ENCODE results near the gene ZBTB4. TPM values are rescaled to one million over a fixed set of nuclear protein-coding genes. Genes with fewer than 3 reads are reported as not detected.

The ZBTB4 gene, protein sequence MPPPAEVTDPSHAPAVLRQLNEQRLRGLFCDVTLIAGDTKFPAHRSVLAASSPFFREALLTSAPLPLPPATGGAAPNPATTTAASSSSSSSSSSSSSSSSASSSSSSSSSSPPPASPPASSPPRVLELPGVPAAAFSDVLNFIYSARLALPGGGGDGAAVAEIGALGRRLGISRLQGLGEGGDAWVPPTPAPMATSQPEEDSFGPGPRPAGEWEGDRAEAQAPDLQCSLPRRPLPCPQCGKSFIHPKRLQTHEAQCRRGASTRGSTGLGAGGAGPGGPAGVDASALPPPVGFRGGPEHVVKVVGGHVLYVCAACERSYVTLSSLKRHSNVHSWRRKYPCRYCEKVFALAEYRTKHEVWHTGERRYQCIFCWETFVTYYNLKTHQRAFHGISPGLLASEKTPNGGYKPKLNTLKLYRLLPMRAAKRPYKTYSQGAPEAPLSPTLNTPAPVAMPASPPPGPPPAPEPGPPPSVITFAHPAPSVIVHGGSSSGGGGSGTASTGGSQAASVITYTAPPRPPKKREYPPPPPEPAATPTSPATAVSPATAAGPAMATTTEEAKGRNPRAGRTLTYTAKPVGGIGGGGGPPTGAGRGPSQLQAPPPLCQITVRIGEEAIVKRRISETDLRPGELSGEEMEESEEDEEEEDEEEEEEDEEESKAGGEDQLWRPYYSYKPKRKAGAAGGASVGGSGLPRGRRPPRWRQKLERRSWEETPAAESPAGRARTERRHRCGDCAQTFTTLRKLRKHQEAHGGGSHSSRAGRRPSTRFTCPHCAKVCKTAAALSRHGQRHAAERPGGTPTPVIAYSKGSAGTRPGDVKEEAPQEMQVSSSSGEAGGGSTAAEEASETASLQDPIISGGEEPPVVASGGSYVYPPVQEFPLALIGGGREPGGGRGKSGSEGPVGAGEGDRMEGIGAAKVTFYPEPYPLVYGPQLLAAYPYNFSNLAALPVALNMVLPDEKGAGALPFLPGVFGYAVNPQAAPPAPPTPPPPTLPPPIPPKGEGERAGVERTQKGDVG
- 7.9 TPM for polyA plus RNA-seq (2012; ENCODE audit: insufficient read depth, insufficient read length, low read depth)

DNA sequence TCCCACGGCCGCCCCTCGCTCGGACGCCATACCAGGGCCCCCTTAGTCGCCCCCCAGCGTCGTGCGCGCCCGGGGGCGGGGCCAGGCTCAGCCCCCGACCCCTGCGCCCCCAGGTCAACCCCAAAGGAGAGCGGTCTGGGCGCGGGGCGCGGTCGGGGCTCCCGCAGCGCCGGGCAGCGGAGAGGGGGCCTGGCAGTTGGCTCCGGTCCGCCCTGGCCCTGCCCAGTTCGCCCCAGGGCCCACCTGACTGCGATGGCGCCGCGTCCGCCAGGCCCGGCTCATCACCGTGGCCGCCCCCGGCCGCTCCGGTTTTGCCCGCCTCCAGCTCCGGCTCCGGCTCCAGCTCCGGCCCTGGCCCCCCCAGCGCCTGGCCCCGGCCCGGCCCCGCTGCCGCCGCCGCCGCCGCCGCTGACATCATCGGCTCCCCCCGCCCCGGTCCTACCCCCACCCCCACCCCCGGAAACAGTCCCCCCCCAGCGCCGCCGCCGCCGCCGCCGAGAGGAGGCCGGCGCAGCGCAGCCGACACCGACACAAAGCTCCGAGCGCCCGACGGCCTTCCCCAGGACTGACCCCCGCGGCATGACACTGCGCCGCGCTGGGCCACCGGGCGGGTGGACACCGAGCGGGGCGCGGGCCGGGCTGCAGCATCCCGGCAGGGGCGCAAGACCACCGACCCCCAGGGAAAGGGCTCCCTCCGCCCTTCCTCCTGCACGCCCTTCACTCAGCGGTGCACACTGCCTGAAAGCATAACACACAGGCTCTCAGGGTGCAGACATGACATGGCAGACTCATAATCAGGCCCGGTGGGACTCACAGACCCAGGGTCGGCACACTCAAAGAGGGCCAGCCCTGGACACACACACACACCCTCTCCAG lies at the start of gene ZBTB4:
Gene ZBTB4, minus strand, starts transcription at position 419 of the 876 bp plus-strand sequence. CDS start 12,830 bp downstream, outside the sequence.
- H3K4me1 ChIP-seq, result no peaks in the 10 kb centered on the region
- H3K36me3 ChIP-seq, result no peaks in the 10 kb centered on the region
- no peaks in the 10 kb centered on the region for H3K27me3 ChIP-seq
- peak; percentile 44 for DNase-seq
- TF ChIP-seq, protein P1, sequence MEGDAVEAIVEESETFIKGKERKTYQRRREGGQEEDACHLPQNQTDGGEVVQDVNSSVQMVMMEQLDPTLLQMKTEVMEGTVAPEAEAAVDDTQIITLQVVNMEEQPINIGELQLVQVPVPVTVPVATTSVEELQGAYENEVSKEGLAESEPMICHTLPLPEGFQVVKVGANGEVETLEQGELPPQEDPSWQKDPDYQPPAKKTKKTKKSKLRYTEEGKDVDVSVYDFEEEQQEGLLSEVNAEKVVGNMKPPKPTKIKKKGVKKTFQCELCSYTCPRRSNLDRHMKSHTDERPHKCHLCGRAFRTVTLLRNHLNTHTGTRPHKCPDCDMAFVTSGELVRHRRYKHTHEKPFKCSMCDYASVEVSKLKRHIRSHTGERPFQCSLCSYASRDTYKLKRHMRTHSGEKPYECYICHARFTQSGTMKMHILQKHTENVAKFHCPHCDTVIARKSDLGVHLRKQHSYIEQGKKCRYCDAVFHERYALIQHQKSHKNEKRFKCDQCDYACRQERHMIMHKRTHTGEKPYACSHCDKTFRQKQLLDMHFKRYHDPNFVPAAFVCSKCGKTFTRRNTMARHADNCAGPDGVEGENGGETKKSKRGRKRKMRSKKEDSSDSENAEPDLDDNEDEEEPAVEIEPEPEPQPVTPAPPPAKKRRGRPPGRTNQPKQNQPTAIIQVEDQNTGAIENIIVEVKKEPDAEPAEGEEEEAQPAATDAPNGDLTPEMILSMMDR (IDR thresholded peaks at IDR 0.05; ENCODE audit: low read depth, low read length), result no peak
- H3K9me3 ChIP-seq, result no peaks in the 10 kb centered on the region
- peak within 1 kb of the TSS; percentile 63 for H3K4me3 ChIP-seq (ENCODE audit: low read depth, low read length)

DNA sequence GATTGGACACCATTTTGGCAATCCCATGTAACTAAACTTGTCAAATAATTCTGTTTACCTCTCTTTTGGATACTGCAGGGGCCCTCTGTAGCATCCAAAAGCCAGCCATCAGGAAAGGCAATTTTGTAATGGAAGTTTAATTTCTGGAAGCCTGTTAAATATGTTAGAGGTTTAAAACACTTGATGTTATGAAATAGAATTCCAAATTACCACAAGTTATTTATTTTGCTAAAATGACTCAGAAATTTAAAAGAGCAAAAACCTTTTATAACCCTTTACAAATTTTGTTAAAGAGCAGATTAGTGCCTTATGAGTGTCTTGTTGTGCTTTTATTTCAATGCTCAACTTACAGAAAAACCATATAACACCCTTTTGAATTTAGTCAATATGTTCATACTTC lies 49.4 kb upstream of the ZBTB4 start:
- Histone ChIP-seq H3K36me3 (no peaks in the 10 kb centered on the region), H3K27me3 (no peaks in the 10 kb centered on the region), H3K4me1 (no peaks in the 10 kb centered on the region), H3K9me3 (no peaks in the 10 kb centered on the region), H3K4me3 (ENCODE audit: low read depth, low read length) (no peak overlapping the region)
- DNase-seq, result no peak
- TF ChIP-seq, protein P1 (IDR thresholded peaks at IDR 0.05; ENCODE audit: low read depth, low read length), result no peak

DNA sequence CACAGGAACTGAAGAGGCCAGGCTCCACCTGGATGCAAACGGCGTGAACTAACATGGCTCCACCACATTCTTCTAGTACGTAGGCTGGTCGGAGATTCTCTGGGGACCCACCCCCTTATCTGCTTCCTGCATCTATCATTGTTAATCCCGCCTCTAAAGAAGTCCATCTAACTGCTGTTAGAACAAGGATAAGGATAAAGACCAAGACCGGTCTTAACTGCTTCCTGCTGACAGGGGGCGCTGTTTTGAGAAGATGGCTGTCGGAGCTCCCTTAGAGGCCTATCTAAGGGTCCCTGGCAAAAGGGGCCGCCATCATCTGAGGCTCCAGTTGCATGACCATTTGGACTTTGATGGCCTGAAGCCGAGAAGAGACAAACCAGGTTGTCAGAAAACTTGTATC lies 43.6 kb upstream of the ZBTB4 start:
- TF ChIP-seq, protein P1 (IDR thresholded peaks at IDR 0.05; ENCODE audit: low read depth, low read length), result peak; percentile 22; the same call in 1 of the 2 replicates
- no peaks in the 10 kb centered on the region for H3K27me3 ChIP-seq
- H3K4me1 ChIP-seq, result no peaks in the 10 kb centered on the region
- no peak for DNase-seq
- H3K36me3 ChIP-seq, result no peaks in the 10 kb centered on the region
- no peaks in the 10 kb centered on the region for H3K9me3 ChIP-seq
- no peak overlapping the region for H3K4me3 ChIP-seq (ENCODE audit: low read depth, low read length)

DNA sequence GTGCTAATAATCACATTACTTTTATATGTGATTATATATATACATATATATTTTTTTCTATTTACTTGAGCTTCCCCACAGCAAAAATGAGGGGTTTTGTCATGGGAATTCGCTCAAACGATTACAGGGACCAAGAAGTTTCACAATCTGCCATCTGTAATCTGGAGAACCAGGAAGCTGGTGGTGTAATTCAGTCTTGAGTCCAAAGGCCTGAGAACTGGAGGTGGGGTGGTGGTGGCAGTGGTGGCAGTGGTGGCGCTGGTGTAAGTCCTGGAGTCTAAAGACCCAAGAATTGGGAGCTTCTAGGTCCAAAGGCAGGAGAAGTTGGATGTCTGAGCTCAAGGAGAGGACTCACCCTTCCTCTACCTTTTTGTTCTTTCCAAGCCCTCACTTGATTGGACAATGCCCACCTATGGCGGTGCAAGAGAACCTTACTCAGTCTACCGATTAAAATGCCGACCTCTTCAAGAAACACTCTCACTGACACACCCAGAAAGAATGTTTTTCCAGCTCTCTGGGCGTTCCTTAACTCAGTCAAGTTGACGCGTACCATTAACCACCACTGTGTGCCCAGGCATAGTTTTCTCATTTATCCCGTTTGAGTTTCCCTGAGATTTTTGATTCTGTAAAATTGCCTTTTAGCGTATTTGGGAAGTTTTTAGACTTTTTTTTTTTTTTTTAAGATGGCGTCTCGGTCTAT lies 36.6 kb upstream of the ZBTB4 start:
- H3K36me3 ChIP-seq, result peaks cover 2% of the 10 kb centered on the region
- DNase-seq, result no peak
- H3K27me3 ChIP-seq, result no peaks in the 10 kb centered on the region
- TF ChIP-seq, protein P1 (IDR thresholded peaks at IDR 0.05; ENCODE audit: low read depth, low read length), result no peak
- H3K4me1 ChIP-seq, result no peaks in the 10 kb centered on the region
- no peaks in the 10 kb centered on the region for H3K9me3 ChIP-seq
- no peak overlapping the region for H3K4me3 ChIP-seq (ENCODE audit: low read depth, low read length)

DNA sequence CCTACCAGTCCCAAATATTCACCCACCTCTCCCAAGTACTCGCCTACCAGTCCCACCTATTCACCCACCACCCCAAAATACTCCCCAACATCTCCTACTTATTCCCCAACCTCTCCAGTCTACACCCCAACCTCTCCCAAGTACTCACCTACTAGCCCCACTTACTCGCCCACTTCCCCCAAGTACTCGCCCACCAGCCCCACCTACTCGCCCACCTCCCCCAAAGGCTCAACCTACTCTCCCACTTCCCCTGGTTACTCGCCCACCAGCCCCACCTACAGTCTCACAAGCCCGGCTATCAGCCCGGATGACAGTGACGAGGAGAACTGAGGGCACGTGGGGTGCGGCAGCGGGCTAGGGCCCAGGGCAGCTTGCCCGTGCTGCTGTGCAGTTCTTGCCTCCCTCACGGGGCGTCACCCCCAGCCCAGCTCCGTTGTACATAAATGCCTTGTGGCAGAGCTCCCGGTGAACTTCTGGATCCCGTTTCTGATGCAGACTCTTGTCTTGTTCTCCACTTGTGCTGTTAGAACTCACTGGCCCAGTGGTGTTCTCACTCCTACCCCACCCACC lies 34.5 kb upstream of the ZBTB4 start:
- no peaks in the 10 kb centered on the region for H3K9me3 ChIP-seq
- H3K4me1 ChIP-seq, result no peaks in the 10 kb centered on the region
- TF ChIP-seq, protein P1 (IDR thresholded peaks at IDR 0.05; ENCODE audit: low read depth, low read length), result no peak
- no peak overlapping the region for H3K4me3 ChIP-seq (ENCODE audit: low read depth, low read length)
- H3K27me3 ChIP-seq, result no peaks in the 10 kb centered on the region
- no peak for DNase-seq
- H3K36me3 ChIP-seq, result peaks cover 9% of the 10 kb centered on the region

Data from BE2C (cell line).